Activated B cell treated with CpG ODN at 0.5 μM for 24 hours (primary cell): Measurements from ENCODE around the gene MALT1. TPM values are rescaled to one million over a fixed set of nuclear protein-coding genes. Genes with fewer than 3 reads are reported as not detected.

Source experiments
- ATAC-seq: fragments of 200-7000 bp; cut with Tn5 transposase; one replicate; pipeline ENCODE4 v1.10.0; 2021; ENCODE audit warnings: low read depth, mild to moderate bottlenecking, moderate library complexity
- CTCF ChIA-PET: fragments of 350-600 bp; sonication (Branson Sonifier 250); formaldehyde crosslinking; loops from one replicate; lab custom pipeline; 2021; ENCODE audit warnings: antibody characterized with exemption; lab: Charles Lee
- POLR2A ChIA-PET: fragments of 350-600 bp; sonication (Branson Sonifier 250); formaldehyde crosslinking; loops from one replicate; lab custom pipeline; 2021; ENCODE audit warnings: antibody characterized with exemption; lab: Charles Lee
- DNase-seq: peaks from one replicate; pipeline ENCODE4 v3.0.0; 2022
- H3K27ac Mint-ChIP-seq: one replicate; pipeline ENCODE4 v1.8.0; 2020; ENCODE audit warnings: mixed read lengths
- H3K27me3 Mint-ChIP-seq: one replicate; pipeline ENCODE4 v1.8.0; 2021; ENCODE audit warnings: mixed read lengths
- H3K36me3 Mint-ChIP-seq: one replicate; pipeline ENCODE4 v1.8.0; 2021; ENCODE audit warnings: low read depth, mixed read lengths
- H3K4me1 Mint-ChIP-seq: one replicate; pipeline ENCODE4 v1.8.0; 2021; ENCODE audit warnings: mixed read lengths
- H3K4me3 Mint-ChIP-seq: one replicate; pipeline ENCODE4 v1.8.0; 2020; ENCODE audit warnings: mild to moderate bottlenecking, mixed read lengths
- H3K9me3 Mint-ChIP-seq: one replicate; pipeline ENCODE4 v1.8.0; 2020; ENCODE audit warnings: mixed read lengths
- CTCF ChIP-seq: fragments of 200-600 bp; IDR thresholded peaks from one replicate; pipeline ENCODE4 v1.8.0; 2022; ENCODE audit warnings: antibody characterized with exemption, mild to moderate bottlenecking
- intact Hi-C: fragments of 100-400 bp; cut with micrococcal nuclease; formaldehyde crosslinking; loops from one replicate; pipeline ENCODE4 v1.15.1; 2024
- total RNA-seq: library from RNA; stranded (reverse); gene quantifications from 2 replicates; pipeline ENCODE4 v1.2.3, GENCODE V29; 2022

The MALT1 gene
- total RNA-seq, 1 donor from 2014 or later = 75.6 TPM

GRCh38 chr18:58753976-58754375, 82.7 kb downstream of the MALT1 start:
- Mint-ChIP-seq H3K4me3 (no peak overlapping the region), H3K4me1 (peaks cover 17% of the 10 kb centered on the region), H3K27me3 (no peaks in the 10 kb centered on the region), H3K9me3 (peaks cover 5% of the 10 kb centered on the region), H3K36me3 (peaks cover 23% of the 10 kb centered on the region), H3K27ac (no peak overlapping the region)
- no peak for TF ChIP-seq CTCF
- ATAC-seq (no peak), DNase-seq (no peak)
- ChIA-PET POLR2A (interaction anchor here (1.4 to 1.7 kb wide), 2 partner anchors 82 to 224 kb away, joined by 4 to 5 read pairs; no protein-coding TSS in a partner anchor), CTCF (interaction anchor here (3.9 kb wide), 1 partner anchor 10 kb away, joined by 32 read pairs; no protein-coding TSS in a partner anchor)
- intact Hi-C loops = no loop called here

- intact Hi-C loops = no loop called here
These were observed 83.3 kb downstream of the MALT1 start for GRCh38 chr18:58754544-58755068.

GRCh38 chr18:58755304-58756010, 84.2 kb downstream of the MALT1 start:
- Mint-ChIP-seq H3K27me3 (no peaks in the 10 kb centered on the region), H3K9me3 (no peaks in the 10 kb centered on the region), H3K4me3 (no peak overlapping the region), H3K27ac (no peak overlapping the region), H3K4me1 (peaks cover 17% of the 10 kb centered on the region), H3K36me3 (peaks cover 8% of the 10 kb centered on the region)
- ChIA-PET CTCF (interaction anchor here (1.3 to 3.9 kb wide), 2 partner anchors 8 to 228 kb away, joined by 5 to 32 read pairs; no protein-coding TSS in a partner anchor), POLR2A (interaction anchor here (0.9 kb wide), 1 partner anchor 202 kb away, joined by 5 read pairs; no protein-coding TSS in a partner anchor)
- DNase-seq = no peak
- no peak for ATAC-seq
- no peak for TF ChIP-seq CTCF
- intact Hi-C loops = no loop called here

More at GRCh38 chr18:58754544-58755068, 83.3 kb downstream of the MALT1 start:
- ATAC-seq (peak; percentile 28), DNase-seq (no peak)
- H3K9me3 Mint-ChIP-seq = peaks cover 3% of the 10 kb centered on the region
- H3K27me3 Mint-ChIP-seq = no peaks in the 10 kb centered on the region
- H3K27ac Mint-ChIP-seq = no peak overlapping the region
- peaks cover 17% of the 10 kb centered on the region for H3K36me3 Mint-ChIP-seq
- peaks cover 17% of the 10 kb centered on the region for H3K4me1 Mint-ChIP-seq
- H3K4me3 Mint-ChIP-seq = no peak overlapping the region
- CTCF ChIA-PET = interaction anchor here (3.9 kb wide), 1 partner anchor 9 kb away, joined by 32 read pairs; no protein-coding TSS in a partner anchor
- POLR2A ChIA-PET = interaction anchor here (0.6 to 1.7 kb wide), 3 partner anchors 82 to 224 kb away, joined by 4 to 5 read pairs (median 4); no protein-coding TSS in a partner anchor
- TF ChIP-seq CTCF = no peak

- H3K4me1 Mint-ChIP-seq = peaks cover 21% of the 10 kb centered on the region
- no peak overlapping the region for H3K27ac Mint-ChIP-seq
- ATAC-seq (no peak), DNase-seq (no peak)
- ChIA-PET CTCF (interaction anchor here (1.3 to 3.9 kb wide), 2 partner anchors 8 to 229 kb away, joined by 5 to 32 read pairs; no protein-coding TSS in a partner anchor), POLR2A (interaction anchor here (0.5 to 0.9 kb wide), 2 partner anchors 145 to 203 kb away, joined by 3 to 5 read pairs; no protein-coding TSS in a partner anchor)
- no peak for TF ChIP-seq CTCF
- H3K27me3 Mint-ChIP-seq = no peaks in the 10 kb centered on the region
- intact Hi-C loops = no loop called here
- no peak overlapping the region for H3K4me3 Mint-ChIP-seq
- peaks cover 2% of the 10 kb centered on the region for H3K36me3 Mint-ChIP-seq
- H3K9me3 Mint-ChIP-seq = no peaks in the 10 kb centered on the region
These were observed 84.9 kb downstream of the MALT1 start for GRCh38 chr18:58756148-58756547.
